GM12878 (cell line): ENCODE measurements around the gene KRTAP4-7.
"Not testable (repeated sequence)": the region's sequence is repeated elsewhere in the genome, so short reads cannot be mapped to it uniquely, and the experiment has no call there.

Experiments used
- BHLHE40 ChIP-seq, 2 experiments: fragments of 450-650 bp in 1 of 2; IDR thresholded peaks; 2 replicates each; pipeline ENCODE4 v1.6.1; 2011 to 2017; ENCODE audit warnings: low read depth in 2 of 2, borderline replicate concordance in 1 of 2, improper control_type of control experiment in 1 of 2, low read length in 1 of 2, mild to moderate bottlenecking in 1 of 2
- CTCF ChIP-seq, 3 experiments: IDR thresholded peaks in 2 of 3; conservative IDR thresholded peaks in 1 of 3; 2 replicates each; pipeline ENCODE4 v1.5.1; 2011; ENCODE audit warnings: low read depth in 3 of 3, low read length in 3 of 3, mild to moderate bottlenecking in 3 of 3, control low read depth in 2 of 3, moderate library complexity in 2 of 3, inconsistent platforms in 1 of 3, mixed read lengths in 1 of 3; ENCODE audit not compliant: control insufficient read depth in 2 of 3, insufficient read depth in 1 of 3; ENCODE audit errors: extremely low read depth in 1 of 3
- JUND ChIP-seq: IDR thresholded peaks from 2 replicates; pipeline ENCODE4 v1.6.1; 2012; ENCODE audit warnings: low read depth, mild to moderate bottlenecking, low read length, improper control_type of control experiment, moderate library complexity
- RFX5 ChIP-seq: IDR thresholded peaks from 2 replicates; pipeline ENCODE4 v1.6.1; 2011; ENCODE audit warnings: low read depth, low read length, improper control_type of control experiment
- TCF7 ChIP-seq: IDR thresholded peaks from 2 replicates; pipeline ENCODE4 v1.6.1; 2014; ENCODE audit warnings: antibody characterized with exemption, borderline replicate concordance

GRCh38 chr17:41065016-41065689 lies 18.8 kb upstream of the KRTAP4-7 start:
- not testable (repeated sequence) for TF ChIP-seq CTCF (IDR thresholded peaks at IDR 0.05 in 2 of 3, conservative IDR thresholded peaks at IDR 0.05 in 1 of 3; ENCODE audit: control insufficient read depth in 2 of 3, extremely low read depth in 1 of 3, insufficient read depth in 1 of 3, low read depth in 3 of 3, low read length in 3 of 3); BHLHE40 (IDR thresholded peaks at IDR 0.05; ENCODE audit: borderline replicate concordance in 1 of 2, low read depth in 2 of 2, low read length in 1 of 2); JUND; RFX5; TCF7
